ENCODE results near the gene MYLK.
"Not testable (repeated sequence)": the region's sequence is repeated elsewhere in the genome, so short reads cannot be mapped to it uniquely, and the experiment has no call there.

MYLK gene

DNA sequence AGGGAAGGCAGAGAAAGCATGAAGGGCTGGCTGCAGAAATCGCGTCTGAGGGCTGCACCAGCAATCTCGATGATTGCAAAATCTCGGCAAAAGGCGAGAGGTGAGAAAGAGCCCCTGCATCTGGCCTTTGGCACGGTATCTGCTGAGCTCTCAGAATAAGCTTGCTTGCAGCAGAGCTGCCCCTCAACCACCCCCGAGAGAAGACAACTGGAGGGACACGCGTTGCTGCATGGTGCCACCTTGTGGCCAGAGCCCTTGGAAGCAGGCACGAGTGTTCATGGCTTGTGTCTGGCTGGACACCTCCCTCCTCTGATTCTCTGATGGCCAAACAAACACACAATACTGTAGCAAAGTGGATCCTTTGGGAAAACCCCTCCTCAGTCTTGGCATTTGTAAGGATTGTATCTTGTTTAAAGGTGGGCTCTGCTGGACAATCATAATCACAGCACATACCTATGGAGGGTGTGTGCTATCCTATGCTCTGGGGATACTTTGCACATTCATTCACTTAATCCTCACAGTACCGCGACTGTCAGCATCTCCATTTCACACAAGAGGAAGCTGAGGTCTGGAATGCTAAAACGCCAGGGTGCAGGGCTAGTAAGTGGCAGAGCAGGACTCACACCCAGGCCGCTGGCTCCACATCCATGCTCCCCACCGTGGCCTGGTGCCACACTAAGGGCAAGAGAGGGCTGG is 164.9 kb downstream of the MYLK start:
- not testable (repeated sequence) for H3K4me1 Mint-ChIP-seq (ENCODE audit: low read depth); H3K9me3 Mint-ChIP-seq; H3K4me3 Mint-ChIP-seq; H3K27me3 Mint-ChIP-seq; H3K27ac Mint-ChIP-seq; H3K36me3 Mint-ChIP-seq (ENCODE audit: low read depth)

DNA sequence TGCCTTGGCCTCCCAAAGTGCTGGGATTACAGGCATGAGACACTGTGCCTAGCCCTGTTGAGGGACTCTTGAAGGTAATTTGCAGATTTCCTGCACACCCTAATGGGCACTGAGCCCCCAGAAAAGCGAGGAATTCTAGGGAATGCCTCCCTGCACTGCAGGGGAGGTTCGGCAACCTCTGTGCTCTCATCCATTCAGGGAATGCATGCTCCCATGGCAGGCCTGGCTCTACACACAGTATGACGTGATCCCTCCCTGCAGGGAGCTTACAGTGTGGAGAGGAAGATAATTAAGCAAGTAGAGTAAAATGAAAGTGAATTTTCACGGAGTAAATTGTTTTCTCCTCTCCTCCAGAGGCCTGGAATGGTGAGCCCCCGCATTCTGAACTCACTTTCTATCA is 166.0 kb downstream of the MYLK start:
- Mint-ChIP-seq H3K9me3 (no peaks in the 10 kb centered on the region), H3K27ac (no peak overlapping the region), H3K27me3 (no peaks in the 10 kb centered on the region), H3K4me1 (ENCODE audit: low read depth) (no peaks in the 10 kb centered on the region), H3K36me3 (ENCODE audit: low read depth) (no peaks in the 10 kb centered on the region), H3K4me3 (no peak overlapping the region)

DNA sequence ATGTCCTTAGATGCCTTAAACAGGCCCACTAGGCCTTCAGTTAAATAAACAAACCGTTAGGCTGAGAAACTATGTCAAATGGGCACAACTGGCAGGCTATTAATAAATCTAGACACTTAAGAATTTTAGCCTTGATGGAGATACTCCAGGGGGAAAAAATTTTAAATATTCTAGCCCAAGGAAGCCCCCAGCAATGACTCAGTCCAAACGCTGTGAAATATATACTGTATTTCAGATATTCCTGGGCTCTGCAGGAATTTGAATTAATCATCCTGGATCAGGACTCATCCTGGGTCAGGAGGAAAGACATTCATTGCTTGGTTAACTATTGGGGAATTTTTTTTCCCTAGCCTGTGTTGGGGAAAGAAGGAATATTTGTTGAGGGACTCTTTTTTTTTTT is 166.7 kb downstream of the MYLK start:
- not testable (repeated sequence) for H3K4me1 Mint-ChIP-seq (ENCODE audit: low read depth); H3K27me3 Mint-ChIP-seq; H3K36me3 Mint-ChIP-seq (ENCODE audit: low read depth); H3K4me3 Mint-ChIP-seq; H3K27ac Mint-ChIP-seq; H3K9me3 Mint-ChIP-seq

DNA sequence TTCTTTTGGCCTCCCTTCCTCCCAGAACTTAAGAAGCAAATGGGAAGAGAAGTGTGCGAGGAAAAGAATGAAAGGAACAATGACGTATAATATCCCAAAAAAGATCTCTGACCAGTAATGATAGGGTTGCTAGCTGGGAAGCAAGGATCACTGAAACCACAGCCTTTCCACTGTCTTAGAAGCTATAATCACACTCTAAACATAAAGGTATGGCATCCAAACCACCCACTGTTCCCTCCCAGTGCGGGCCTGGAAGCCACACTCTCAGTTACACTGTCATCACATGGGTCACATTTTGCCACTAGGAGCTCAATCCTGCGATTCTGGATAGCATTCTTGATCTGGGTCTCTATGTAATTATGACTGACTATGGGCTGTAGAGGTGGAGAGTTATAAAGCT is 167.7 kb downstream of the MYLK start:
- H3K36me3 Mint-ChIP-seq (ENCODE audit: low read depth) = no peaks in the 10 kb centered on the region
- no peaks in the 10 kb centered on the region for H3K4me1 Mint-ChIP-seq (ENCODE audit: low read depth)
- no peaks in the 10 kb centered on the region for H3K9me3 Mint-ChIP-seq
- no peak overlapping the region for H3K4me3 Mint-ChIP-seq
- H3K27ac Mint-ChIP-seq = no peak overlapping the region
- no peaks in the 10 kb centered on the region for H3K27me3 Mint-ChIP-seq

DNA sequence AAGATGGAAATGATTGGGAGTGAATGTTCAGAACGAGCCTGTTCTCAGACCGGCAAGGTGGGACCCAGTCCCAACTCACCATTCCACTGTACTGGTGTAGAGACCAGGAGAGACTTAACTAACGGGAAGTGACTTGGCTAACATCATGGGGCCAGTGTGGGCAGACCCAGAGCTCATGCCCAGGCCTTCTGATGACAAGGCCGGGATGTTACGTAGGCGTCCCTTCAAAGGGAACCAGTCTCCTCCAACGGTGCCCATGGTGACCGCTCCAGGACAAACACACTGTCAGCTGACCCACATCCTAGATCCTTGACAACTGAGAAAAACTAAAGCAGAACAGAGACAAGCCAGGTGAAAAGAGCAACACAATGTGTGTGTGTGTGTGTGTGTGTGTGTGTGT is 170.9 kb downstream of the MYLK start:
- no peaks in the 10 kb centered on the region for H3K4me1 Mint-ChIP-seq (ENCODE audit: low read depth)
- no peaks in the 10 kb centered on the region for H3K9me3 Mint-ChIP-seq
- no peaks in the 10 kb centered on the region for H3K36me3 Mint-ChIP-seq (ENCODE audit: low read depth)

DNA sequence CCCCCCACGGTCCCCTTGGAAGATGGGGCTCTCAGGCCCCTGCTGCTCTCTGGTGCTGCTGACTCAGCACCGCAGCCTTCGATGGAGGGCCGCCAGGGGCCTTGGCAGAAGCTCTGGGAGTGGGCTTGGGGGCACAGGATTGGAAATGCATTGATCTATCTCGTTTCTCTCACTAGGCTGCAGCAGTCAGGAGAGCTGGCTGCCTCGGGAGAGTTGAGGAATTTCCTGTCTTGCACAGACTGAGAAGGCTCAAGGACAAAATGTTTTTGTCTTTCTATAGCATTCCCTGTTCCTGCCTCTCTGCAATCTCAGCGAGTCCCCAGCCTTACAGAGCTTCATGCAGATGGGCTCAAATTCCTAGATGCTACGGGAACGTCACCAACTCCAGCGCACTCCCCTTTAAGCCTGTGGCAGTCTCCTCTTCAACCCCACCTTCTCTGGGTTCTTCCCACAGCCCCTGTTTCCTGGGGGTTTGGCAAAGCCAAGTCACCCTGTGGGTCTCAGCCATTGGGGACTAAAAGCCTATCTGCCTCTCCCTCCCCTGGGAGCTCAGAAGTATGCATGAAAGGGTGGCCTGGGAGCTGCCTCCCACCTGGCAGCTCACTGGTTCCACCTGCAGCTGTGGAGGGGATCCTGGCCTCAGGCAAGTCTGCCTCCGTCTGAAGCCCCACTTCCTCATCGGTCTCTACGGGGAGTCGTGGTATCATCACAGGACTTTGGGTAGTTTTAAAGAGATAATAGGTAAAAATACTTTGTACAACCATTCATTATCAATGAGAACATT is 171.9 kb downstream of the MYLK start:
- H3K36me3 Mint-ChIP-seq (ENCODE audit: low read depth) = no peaks in the 10 kb centered on the region
- no peaks in the 10 kb centered on the region for H3K27me3 Mint-ChIP-seq
- H3K9me3 Mint-ChIP-seq = no peaks in the 10 kb centered on the region
- H3K4me3 Mint-ChIP-seq = no peak overlapping the region
- H3K4me1 Mint-ChIP-seq (ENCODE audit: low read depth) = no peaks in the 10 kb centered on the region
- no peak overlapping the region for H3K27ac Mint-ChIP-seq

More for the DNA sequence above, 170.9 kb downstream of the MYLK start:
- H3K4me3 Mint-ChIP-seq = no peak overlapping the region
- no peaks in the 10 kb centered on the region for H3K27me3 Mint-ChIP-seq
- H3K27ac Mint-ChIP-seq = no peak overlapping the region

DNA sequence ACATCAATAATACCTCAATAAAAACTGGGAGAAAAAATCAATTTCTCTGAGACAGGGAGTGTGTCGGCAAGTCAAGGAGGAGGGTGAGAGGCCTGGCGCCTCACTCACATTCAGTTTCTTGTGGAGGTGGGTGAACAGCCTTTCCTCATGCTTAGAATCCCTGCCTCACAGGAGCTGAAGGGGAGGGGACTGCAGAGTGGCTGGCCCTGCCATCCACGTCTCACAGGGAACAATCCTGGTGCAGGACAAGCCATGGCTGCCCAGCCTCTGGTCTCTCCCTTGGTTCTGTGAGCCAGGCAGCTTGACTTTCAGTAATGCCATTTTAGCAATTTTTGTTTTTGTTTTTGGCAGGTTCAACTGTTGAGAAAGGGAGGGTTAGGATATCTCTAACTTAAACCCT is 172.8 kb downstream of the MYLK start:
- Mint-ChIP-seq H3K4me3 (no peak overlapping the region), H3K27me3 (no peaks in the 10 kb centered on the region), H3K27ac (no peak overlapping the region), H3K9me3 (no peaks in the 10 kb centered on the region), H3K4me1 (ENCODE audit: low read depth) (no peaks in the 10 kb centered on the region), H3K36me3 (ENCODE audit: low read depth) (no peaks in the 10 kb centered on the region)

DNA sequence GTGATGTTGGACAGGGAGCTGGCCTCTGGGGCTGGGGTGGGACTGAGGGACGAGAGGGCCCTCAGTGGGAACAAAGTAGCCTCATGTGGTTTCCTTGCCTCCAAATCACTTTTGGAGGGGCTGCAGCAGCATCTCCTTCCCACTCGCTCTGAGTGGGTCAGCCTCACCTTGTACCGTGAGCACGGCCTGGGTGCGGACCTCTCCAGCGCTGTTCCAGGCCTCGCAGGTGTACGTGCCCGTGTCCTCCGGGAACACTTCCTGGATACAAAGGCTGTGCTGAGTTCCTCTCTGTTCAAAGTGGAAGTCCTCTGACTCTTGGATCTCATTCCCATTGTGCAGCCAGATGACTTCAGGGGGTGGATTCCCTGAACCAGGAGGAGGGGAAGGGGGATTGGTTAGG is 175.6 kb downstream of the MYLK start:
- Mint-ChIP-seq H3K4me1 (ENCODE audit: low read depth) (no peaks in the 10 kb centered on the region), H3K27me3 (no peaks in the 10 kb centered on the region), H3K4me3 (no peak overlapping the region), H3K36me3 (ENCODE audit: low read depth) (no peaks in the 10 kb centered on the region), H3K9me3 (no peaks in the 10 kb centered on the region), H3K27ac (no peak overlapping the region)

DNA sequence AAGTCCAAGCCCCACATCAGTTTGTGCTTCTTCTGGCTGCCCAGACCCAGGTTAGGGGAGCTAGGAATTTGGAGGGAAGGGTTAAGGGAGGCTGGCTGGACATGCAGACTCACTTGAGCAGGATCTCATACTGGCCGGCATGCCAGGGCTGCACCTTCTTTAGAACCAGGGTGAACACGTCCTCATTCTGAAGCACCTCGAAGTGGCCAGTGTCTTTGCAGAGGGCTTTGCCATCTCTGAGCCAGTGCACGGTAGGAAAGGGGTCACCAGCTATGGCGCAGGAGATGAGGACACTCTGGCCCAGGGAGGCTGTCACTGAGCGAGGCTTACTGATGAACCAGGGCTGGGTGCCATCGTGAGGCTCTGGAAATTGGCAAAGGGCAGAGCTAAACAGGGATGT is 176.5 kb downstream of the MYLK start:
- not testable (repeated sequence) for H3K27ac Mint-ChIP-seq; H3K9me3 Mint-ChIP-seq; H3K4me3 Mint-ChIP-seq; H3K36me3 Mint-ChIP-seq (ENCODE audit: low read depth); H3K27me3 Mint-ChIP-seq; H3K4me1 Mint-ChIP-seq (ENCODE audit: low read depth)

DNA sequence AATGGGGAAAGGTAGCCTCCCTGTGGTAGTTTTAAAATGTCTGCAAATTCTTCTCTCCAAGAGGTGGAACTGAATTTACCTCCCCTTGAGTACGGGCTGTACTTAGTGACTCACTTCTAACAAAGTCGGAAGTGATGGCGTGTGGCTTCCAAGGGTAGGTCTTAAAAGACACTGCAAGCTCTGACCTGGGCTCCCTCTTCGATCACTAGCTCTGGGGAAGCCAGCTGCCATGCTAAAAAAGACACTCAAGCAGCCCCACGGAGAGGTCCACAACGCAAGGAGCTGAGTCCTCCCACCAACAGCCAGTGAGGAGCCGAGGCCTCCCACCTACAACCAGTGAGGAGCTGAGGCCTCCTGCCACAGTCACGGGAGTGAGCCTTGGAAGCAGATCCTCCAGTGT is 177.3 kb downstream of the MYLK start:
- Mint-ChIP-seq H3K27me3 (no peaks in the 10 kb centered on the region), H3K27ac (no peak overlapping the region), H3K9me3 (no peaks in the 10 kb centered on the region), H3K4me1 (ENCODE audit: low read depth) (no peaks in the 10 kb centered on the region), H3K4me3 (no peak overlapping the region), H3K36me3 (ENCODE audit: low read depth) (no peaks in the 10 kb centered on the region)

DNA sequence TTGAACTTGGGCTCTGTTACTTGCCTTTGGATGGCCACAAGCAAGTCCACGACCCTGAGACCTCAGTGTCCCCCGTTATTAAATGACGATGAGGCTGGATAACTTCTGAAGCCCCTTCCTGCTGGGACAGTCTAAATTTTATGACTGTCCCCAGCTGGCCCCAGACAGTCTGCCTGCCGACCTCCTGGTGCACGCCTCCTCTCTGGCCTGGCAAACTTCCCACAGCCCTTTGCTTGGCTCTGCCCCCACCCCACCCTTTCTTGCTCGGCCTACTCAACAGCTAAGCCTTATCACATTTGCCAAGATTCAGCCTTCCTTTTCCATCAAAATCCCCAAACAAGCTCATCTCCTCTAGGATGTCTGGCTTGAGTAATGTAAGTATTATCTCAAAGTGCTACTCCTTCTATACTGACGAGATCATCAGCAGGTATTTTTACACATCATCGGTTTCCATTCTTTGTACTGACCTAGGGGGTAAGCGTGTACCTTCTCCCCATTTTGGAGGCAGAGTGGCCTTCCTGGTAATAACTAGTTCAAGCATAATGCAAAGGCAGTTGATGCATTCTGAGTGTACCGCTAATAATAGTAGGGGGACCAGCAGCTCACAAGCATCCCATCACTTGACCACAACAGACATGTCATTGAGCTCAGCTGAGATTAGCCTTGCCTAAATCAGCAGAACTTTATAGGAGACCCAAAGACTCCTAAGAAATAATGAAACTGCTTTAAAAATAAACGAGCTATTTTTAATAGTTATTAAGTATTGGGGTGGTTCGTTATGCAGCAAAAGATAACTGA is 178.4 kb downstream of the MYLK start:
- Mint-ChIP-seq H3K36me3 (ENCODE audit: low read depth) (no peaks in the 10 kb centered on the region), H3K27me3 (no peaks in the 10 kb centered on the region), H3K9me3 (no peaks in the 10 kb centered on the region), H3K4me3 (no peak overlapping the region), H3K27ac (no peak overlapping the region), H3K4me1 (ENCODE audit: low read depth) (no peaks in the 10 kb centered on the region)

DNA sequence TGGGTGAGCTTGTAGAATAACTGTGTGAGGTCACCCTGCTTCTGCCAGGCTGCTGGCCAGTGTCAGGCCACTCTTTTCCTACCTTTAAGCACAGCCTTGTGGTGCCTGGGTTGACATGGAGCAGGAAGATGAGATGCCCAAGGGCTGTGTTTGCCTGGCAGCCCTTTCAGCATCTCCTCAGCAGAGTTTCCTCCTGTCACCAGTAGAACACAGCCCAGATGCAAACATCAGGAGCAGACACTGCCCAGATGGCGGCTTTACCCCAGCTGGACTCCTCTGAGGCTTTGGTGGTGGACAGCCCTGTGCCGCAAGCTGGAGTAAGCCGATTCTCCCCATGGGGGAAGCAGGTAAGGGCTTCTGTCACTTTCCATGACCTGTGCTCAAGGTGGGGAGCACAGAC is 180.5 kb downstream of the MYLK start:
- H3K36me3 Mint-ChIP-seq (ENCODE audit: low read depth); H3K4me3 Mint-ChIP-seq; H3K4me1 Mint-ChIP-seq (ENCODE audit: low read depth); H3K27me3 Mint-ChIP-seq; H3K27ac Mint-ChIP-seq; H3K9me3 Mint-ChIP-seq: not testable (repeated sequence)

DNA sequence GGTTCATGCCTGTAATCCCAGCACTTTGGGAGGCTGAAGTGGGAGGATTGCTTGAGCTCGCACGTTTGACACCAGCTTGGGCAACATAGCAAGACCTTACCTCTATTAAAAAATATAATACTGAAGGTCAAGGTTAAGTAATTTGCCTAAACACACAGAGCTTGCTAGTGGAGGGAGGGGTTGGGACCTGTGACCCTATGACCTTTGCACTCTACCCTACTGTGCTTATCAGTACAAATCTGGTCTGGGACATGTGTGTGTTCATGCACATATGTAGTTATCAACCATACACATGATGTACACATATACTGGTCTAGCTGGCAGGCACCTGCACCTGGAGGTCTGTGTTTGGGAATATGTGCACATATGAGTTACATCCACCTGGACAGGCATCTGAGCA is 181.4 kb downstream of the MYLK start:
- no peaks in the 10 kb centered on the region for H3K36me3 Mint-ChIP-seq (ENCODE audit: low read depth)
- no peaks in the 10 kb centered on the region for H3K27me3 Mint-ChIP-seq
- H3K27ac Mint-ChIP-seq = no peak overlapping the region
- H3K4me1 Mint-ChIP-seq (ENCODE audit: low read depth) = no peaks in the 10 kb centered on the region
- H3K4me3 Mint-ChIP-seq = no peak overlapping the region
- no peaks in the 10 kb centered on the region for H3K9me3 Mint-ChIP-seq

DNA sequence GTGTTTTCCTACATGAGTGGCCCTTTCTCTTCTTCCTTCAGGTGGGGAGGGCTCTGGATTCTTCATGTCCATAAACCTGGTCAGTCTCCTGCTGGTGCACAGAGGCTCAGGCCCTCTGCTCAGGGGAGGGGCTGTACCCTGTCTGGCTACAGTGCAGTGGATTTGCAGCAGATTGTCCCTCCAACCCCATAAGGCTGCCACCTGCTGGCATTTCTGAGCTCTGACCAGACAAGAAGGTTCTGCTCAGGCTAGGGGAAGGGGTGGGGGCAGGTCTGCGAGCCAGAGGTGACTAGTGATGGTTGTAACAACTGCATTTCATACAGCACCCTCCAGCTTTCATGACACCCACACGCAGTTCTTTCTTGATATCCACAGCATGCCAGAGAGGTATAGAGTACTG is 182.1 kb downstream of the MYLK start:
- H3K36me3 Mint-ChIP-seq (ENCODE audit: low read depth); H3K27ac Mint-ChIP-seq; H3K4me1 Mint-ChIP-seq (ENCODE audit: low read depth); H3K4me3 Mint-ChIP-seq; H3K9me3 Mint-ChIP-seq; H3K27me3 Mint-ChIP-seq: not testable (repeated sequence)

Measured in stimulated activated naive CD8-positive, alpha-beta T cell treated with anti-CD3 and anti-CD28 coated beads, Interleukin-15, Interleukin-2, amounts not matched to agents 100 ng/mL and 50 ng/mL, for 24 hours (primary cell).